ENCODE measurements around the gene DNMT1.
"Not testable (repeated sequence)": the region's sequence is repeated elsewhere in the genome, so short reads cannot be mapped to it uniquely, and the experiment has no call there.

DNMT1 gene

DNA sequence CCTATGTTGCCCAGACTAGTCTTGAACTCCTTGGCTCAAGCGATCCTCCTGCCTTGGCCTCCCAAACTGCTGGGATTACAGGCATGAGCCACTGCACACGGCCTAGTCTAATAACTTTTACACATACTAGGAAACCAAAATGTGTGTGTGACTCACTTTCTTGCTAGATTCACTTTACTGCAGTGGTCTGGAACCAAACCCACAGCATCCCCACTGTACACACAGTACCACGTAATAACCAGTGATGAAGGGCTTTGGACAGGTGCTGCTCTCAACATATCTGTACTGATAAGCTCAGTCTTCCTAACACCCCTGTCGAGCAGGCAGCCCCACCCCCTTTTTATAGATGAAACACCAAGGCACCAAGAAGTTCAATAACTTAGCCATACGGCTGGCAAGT lies 5.1 kb downstream of the DNMT1 start:
- Histone ChIP-seq H3K27me3 (ENCODE audit: control insufficient read depth, insufficient read depth, low read length, poor library complexity, severe bottlenecking) (no peaks in the 10 kb centered on the region), H3K36me3 (ENCODE audit: control insufficient read depth, insufficient read depth, low read length) (no peaks in the 10 kb centered on the region), H3K4me1 (ENCODE audit: control insufficient read depth, insufficient read depth, low read length) (peaks cover 5% of the 10 kb centered on the region), H3K9me3 (ENCODE audit: control insufficient read depth, low read length) (no peaks in the 10 kb centered on the region), H3K4me3 (ENCODE audit: insufficient read depth, low read depth, low read length) (no peak overlapping the region), H3K27ac (ENCODE audit: insufficient read depth, low read depth, low read length, poor library complexity, severe bottlenecking) (no peak overlapping the region)
- 94% methylated on average over 5 of the region's 5 CpGs for WGBS, 2 experiments

- WGBS, 2 experiments: 94 to 95% methylated on average over 11 of the region's 11 CpGs
- no peak overlapping the region for H3K27ac ChIP-seq (ENCODE audit: insufficient read depth, low read depth, low read length, poor library complexity, severe bottlenecking)
- no peaks in the 10 kb centered on the region for H3K36me3 ChIP-seq (ENCODE audit: control insufficient read depth, insufficient read depth, low read length)
Measured at GRCh38 chr19:10187315-10187714, 7.4 kb downstream of the DNMT1 start.

DNA sequence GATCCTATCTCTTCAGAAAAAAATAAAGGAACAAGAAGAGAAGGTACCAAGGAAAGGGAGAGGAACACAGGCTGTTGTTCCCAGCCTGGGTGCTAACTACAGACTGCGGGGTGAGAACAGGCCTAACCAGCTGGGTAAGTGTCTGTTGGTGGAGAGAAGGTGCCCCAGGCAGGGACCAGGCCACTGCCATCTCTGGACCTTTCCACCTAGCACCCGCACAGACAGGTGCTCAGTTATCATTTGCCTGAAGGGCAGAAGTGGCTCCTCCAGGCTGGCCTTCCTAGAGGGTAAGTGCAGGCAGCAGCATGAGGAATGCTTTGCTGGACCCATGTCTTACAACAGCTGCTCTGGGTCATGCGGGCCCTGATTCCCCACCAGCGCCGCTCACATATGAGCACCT lies 10.1 kb downstream of the DNMT1 start:
- Histone ChIP-seq H3K27me3 (ENCODE audit: control insufficient read depth, insufficient read depth, low read length, poor library complexity, severe bottlenecking) (no peaks in the 10 kb centered on the region), H3K4me3 (ENCODE audit: insufficient read depth, low read depth, low read length) (no peak overlapping the region), H3K9me3 (ENCODE audit: control insufficient read depth, low read length) (no peaks in the 10 kb centered on the region), H3K36me3 (ENCODE audit: control insufficient read depth, insufficient read depth, low read length) (peaks cover 16% of the 10 kb centered on the region), H3K4me1 (ENCODE audit: control insufficient read depth, insufficient read depth, low read length) (no peaks in the 10 kb centered on the region), H3K27ac (ENCODE audit: insufficient read depth, low read depth, low read length, poor library complexity, severe bottlenecking) (no peak overlapping the region)
- WGBS, 2 experiments: 93 to 96% methylated on average over 5 of the region's 5 CpGs

More at GRCh38 chr19:10187315-10187714, 7.4 kb downstream of the DNMT1 start:
- Histone ChIP-seq H3K4me1 (ENCODE audit: control insufficient read depth, insufficient read depth, low read length) (no peaks in the 10 kb centered on the region), H3K27me3 (ENCODE audit: control insufficient read depth, insufficient read depth, low read length, poor library complexity, severe bottlenecking) (no peaks in the 10 kb centered on the region), H3K4me3 (ENCODE audit: insufficient read depth, low read depth, low read length) (no peak overlapping the region), H3K9me3 (ENCODE audit: control insufficient read depth, low read length) (no peaks in the 10 kb centered on the region)

- Histone ChIP-seq H3K9me3 (ENCODE audit: control insufficient read depth, low read length) (no peaks in the 10 kb centered on the region), H3K4me1 (ENCODE audit: control insufficient read depth, insufficient read depth, low read length) (no peaks in the 10 kb centered on the region), H3K4me3 (ENCODE audit: insufficient read depth, low read depth, low read length) (no peak overlapping the region), H3K36me3 (ENCODE audit: control insufficient read depth, insufficient read depth, low read length) (peaks cover 21% of the 10 kb centered on the region), H3K27ac (ENCODE audit: insufficient read depth, low read depth, low read length, poor library complexity, severe bottlenecking) (no peak overlapping the region), H3K27me3 (ENCODE audit: control insufficient read depth, insufficient read depth, low read length, poor library complexity, severe bottlenecking) (no peaks in the 10 kb centered on the region)
- WGBS, 2 experiments: 94 to 95% methylated on average over 3 of the region's 3 CpGs
Measured at GRCh38 chr19:10183926-10184325, 10.8 kb downstream of the DNMT1 start.

DNA sequence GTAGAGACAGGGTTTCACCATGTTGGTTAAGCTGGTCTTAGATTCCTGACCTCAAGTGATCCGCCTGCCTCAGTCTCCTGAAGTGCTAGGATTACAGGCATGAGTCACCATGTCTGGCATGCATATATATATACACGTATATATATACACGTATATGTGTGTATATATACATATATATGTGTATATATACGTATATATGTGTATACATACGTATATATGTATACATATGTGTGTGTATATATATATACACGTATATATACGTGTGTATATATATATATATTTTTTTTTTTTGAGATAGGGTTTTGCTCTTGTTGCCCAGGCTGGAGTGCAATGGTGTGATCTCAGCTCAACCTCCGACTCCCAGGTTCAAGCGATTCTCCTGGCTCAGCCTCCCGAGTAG lies 11.9 kb downstream of the DNMT1 start:
- 95 to 97% methylated on average over 4 to 6 of the region's 10 CpGs for WGBS, 2 experiments
- no peak overlapping the region for H3K27ac ChIP-seq (ENCODE audit: insufficient read depth, low read depth, low read length, poor library complexity, severe bottlenecking)
- no peak overlapping the region for H3K4me3 ChIP-seq (ENCODE audit: insufficient read depth, low read depth, low read length)
- no peaks in the 10 kb centered on the region for H3K9me3 ChIP-seq (ENCODE audit: control insufficient read depth, low read length)
- peaks cover 21% of the 10 kb centered on the region for H3K36me3 ChIP-seq (ENCODE audit: control insufficient read depth, insufficient read depth, low read length)
- no peaks in the 10 kb centered on the region for H3K27me3 ChIP-seq (ENCODE audit: control insufficient read depth, insufficient read depth, low read length, poor library complexity, severe bottlenecking)
- no peaks in the 10 kb centered on the region for H3K4me1 ChIP-seq (ENCODE audit: control insufficient read depth, insufficient read depth, low read length)

GRCh38 chr19:10182076-10182475 lies 12.7 kb downstream of the DNMT1 start:
- H3K9me3 ChIP-seq (ENCODE audit: control insufficient read depth, low read length): no peaks in the 10 kb centered on the region
- 100% methylated on average over 1 of the region's 1 CpG for WGBS, 2 experiments
- peaks cover 21% of the 10 kb centered on the region for H3K36me3 ChIP-seq (ENCODE audit: control insufficient read depth, insufficient read depth, low read length)
- H3K4me3 ChIP-seq (ENCODE audit: insufficient read depth, low read depth, low read length): no peak overlapping the region
- no peak overlapping the region for H3K27ac ChIP-seq (ENCODE audit: insufficient read depth, low read depth, low read length, poor library complexity, severe bottlenecking)
- H3K4me1 ChIP-seq (ENCODE audit: control insufficient read depth, insufficient read depth, low read length): no peaks in the 10 kb centered on the region
- H3K27me3 ChIP-seq (ENCODE audit: control insufficient read depth, insufficient read depth, low read length, poor library complexity, severe bottlenecking): no peaks in the 10 kb centered on the region

- H3K36me3 ChIP-seq (ENCODE audit: control insufficient read depth, insufficient read depth, low read length): peaks cover 29% of the 10 kb centered on the region
- H3K4me1 ChIP-seq (ENCODE audit: control insufficient read depth, insufficient read depth, low read length): no peaks in the 10 kb centered on the region
- 96 to 97% methylated on average over 7 of the region's 7 CpGs for WGBS, 2 experiments
- no peaks in the 10 kb centered on the region for H3K27me3 ChIP-seq (ENCODE audit: control insufficient read depth, insufficient read depth, low read length, poor library complexity, severe bottlenecking)
- H3K9me3 ChIP-seq (ENCODE audit: control insufficient read depth, low read length): no peaks in the 10 kb centered on the region
- H3K4me3 ChIP-seq (ENCODE audit: insufficient read depth, low read depth, low read length): no peak overlapping the region
- H3K27ac ChIP-seq (ENCODE audit: insufficient read depth, low read depth, low read length, poor library complexity, severe bottlenecking): no peak overlapping the region
Measured at GRCh38 chr19:10180459-10180858, 14.3 kb downstream of the DNMT1 start.

GRCh38 chr19:10180024-10180423 lies 14.7 kb downstream of the DNMT1 start:
- H3K4me1 ChIP-seq (ENCODE audit: control insufficient read depth, insufficient read depth, low read length); H3K4me3 ChIP-seq (ENCODE audit: insufficient read depth, low read depth, low read length); H3K27me3 ChIP-seq (ENCODE audit: control insufficient read depth, insufficient read depth, low read length, poor library complexity, severe bottlenecking); H3K27ac ChIP-seq (ENCODE audit: insufficient read depth, low read depth, low read length, poor library complexity, severe bottlenecking); H3K9me3 ChIP-seq (ENCODE audit: control insufficient read depth, low read length): not testable (repeated sequence)
- WGBS, 2 experiments: 94 to 96% methylated on average over 6 of the region's 6 CpGs
- H3K36me3 ChIP-seq (ENCODE audit: control insufficient read depth, insufficient read depth, low read length): peaks cover 33% of the 10 kb centered on the region

DNA sequence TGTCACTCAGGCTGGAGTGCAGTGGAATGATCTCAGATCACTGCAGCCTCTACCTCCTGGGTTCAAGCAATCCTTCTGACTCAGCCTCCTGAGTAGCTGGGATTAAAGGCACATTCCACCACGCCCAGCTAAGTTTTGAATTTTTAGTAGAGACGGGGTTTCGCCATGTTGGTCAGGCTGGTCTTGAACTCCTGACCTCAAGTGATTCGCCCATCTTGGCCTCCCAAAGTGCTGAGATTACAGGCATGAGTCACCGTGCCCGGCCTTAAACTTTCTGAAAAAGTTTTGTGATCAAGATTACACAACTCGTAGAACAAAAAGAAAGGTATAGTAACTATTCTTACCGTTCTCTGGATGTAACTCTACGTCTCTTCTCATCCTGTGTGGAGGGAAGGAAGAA lies 21.2 kb downstream of the DNMT1 start:
- Histone ChIP-seq H3K9me3 (ENCODE audit: control insufficient read depth, low read length) (no peaks in the 10 kb centered on the region), H3K27ac (ENCODE audit: insufficient read depth, low read depth, low read length, poor library complexity, severe bottlenecking) (no peak overlapping the region), H3K4me1 (ENCODE audit: control insufficient read depth, insufficient read depth, low read length) (no peaks in the 10 kb centered on the region), H3K27me3 (ENCODE audit: control insufficient read depth, insufficient read depth, low read length, poor library complexity, severe bottlenecking) (no peaks in the 10 kb centered on the region), H3K36me3 (ENCODE audit: control insufficient read depth, insufficient read depth, low read length) (peaks cover 42% of the 10 kb centered on the region), H3K4me3 (ENCODE audit: insufficient read depth, low read depth, low read length) (no peak overlapping the region)
- 96% methylated on average over 9 of the region's 9 CpGs for WGBS, 2 experiments

- Histone ChIP-seq H3K36me3 (ENCODE audit: control insufficient read depth, insufficient read depth, low read length) (peaks cover 49% of the 10 kb centered on the region), H3K9me3 (ENCODE audit: control insufficient read depth, low read length) (no peaks in the 10 kb centered on the region), H3K4me3 (ENCODE audit: insufficient read depth, low read depth, low read length) (no peak overlapping the region), H3K27ac (ENCODE audit: insufficient read depth, low read depth, low read length, poor library complexity, severe bottlenecking) (no peak overlapping the region), H3K27me3 (ENCODE audit: control insufficient read depth, insufficient read depth, low read length, poor library complexity, severe bottlenecking) (no peaks in the 10 kb centered on the region), H3K4me1 (ENCODE audit: control insufficient read depth, insufficient read depth, low read length) (no peaks in the 10 kb centered on the region)
- 91 to 93% methylated on average over 2 of the region's 2 CpGs for WGBS, 2 experiments
Measured at GRCh38 chr19:10168386-10168948, 26.3 kb downstream of the DNMT1 start.

- H3K36me3 ChIP-seq (ENCODE audit: control insufficient read depth, insufficient read depth, low read length): peaks cover 52% of the 10 kb centered on the region
- H3K27me3 ChIP-seq (ENCODE audit: control insufficient read depth, insufficient read depth, low read length, poor library complexity, severe bottlenecking): no peaks in the 10 kb centered on the region
- 96 to 97% methylated on average over 6 of the region's 6 CpGs for WGBS, 2 experiments
- no peaks in the 10 kb centered on the region for H3K9me3 ChIP-seq (ENCODE audit: control insufficient read depth, low read length)
- no peak overlapping the region for H3K4me3 ChIP-seq (ENCODE audit: insufficient read depth, low read depth, low read length)
- no peak overlapping the region for H3K27ac ChIP-seq (ENCODE audit: insufficient read depth, low read depth, low read length, poor library complexity, severe bottlenecking)
- H3K4me1 ChIP-seq (ENCODE audit: control insufficient read depth, insufficient read depth, low read length): no peaks in the 10 kb centered on the region
Measured at GRCh38 chr19:10167459-10167858, 27.3 kb downstream of the DNMT1 start.
